Fibroblast of the conjunctiva (primary cell): ENCODE measurements around the gene SGCD.
"Not testable (repeated sequence)": the region's sequence is repeated elsewhere in the genome, so short reads cannot be mapped to it uniquely, and the experiment has no call there.

Experiments
- DNase-seq: peaks from one replicate; pipeline ENCODE4 v3.0.0-alpha.2; 2010; ENCODE audit warnings: low read depth

Gene SGCD

GRCh38 chr5:156640691-156641241 lies 313.8 kb downstream of the SGCD start:
- no peak for DNase-seq

GRCh38 chr5:156641686-156642085 lies 314.7 kb downstream of the SGCD start:
- no peak for DNase-seq

- DNase-seq = no peak
These were observed 320.1 kb downstream of the SGCD start for GRCh38 chr5:156647034-156647451.

DNA sequence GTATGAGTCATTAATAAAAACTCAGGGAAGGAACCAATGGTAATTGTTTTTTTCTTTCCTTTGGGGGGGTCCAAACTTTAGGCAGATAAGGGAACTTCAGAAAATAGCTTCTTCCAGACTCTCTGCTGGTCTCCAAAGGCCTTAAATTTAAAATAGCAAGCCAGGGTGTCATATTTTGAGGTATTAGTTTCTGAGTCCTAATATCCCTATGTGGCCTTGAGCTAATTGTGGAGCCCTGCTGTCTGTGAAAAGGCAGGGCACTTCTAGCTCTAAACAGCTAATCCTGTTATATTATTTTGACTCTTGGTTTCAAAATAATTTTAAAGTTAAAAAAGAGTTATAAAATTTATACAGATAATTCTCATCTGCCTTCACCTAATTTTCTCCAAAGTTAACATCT lies 327.5 kb downstream of the SGCD start:
- no peak for DNase-seq

DNA sequence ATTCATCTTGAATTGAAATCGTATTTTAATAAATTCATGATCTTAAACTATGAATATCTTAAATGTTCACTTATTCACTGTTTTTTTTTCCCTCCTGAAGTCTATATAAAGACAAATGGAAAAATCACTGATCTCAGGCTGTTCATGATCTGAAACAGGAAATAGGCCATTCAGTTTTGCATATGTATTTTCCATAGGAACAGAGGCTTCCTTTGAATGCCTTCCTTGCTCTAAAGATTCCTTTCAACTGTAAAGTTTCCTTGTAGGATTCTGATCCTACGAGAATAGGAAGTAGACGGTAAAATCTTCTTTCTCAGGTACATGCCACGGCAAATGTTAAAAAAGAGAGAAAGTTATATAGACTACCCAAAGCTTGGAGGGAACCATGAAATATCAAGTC lies 328.8 kb downstream of the SGCD start:
- DNase-seq = no peak

GRCh38 chr5:156664832-156665231 lies 337.9 kb downstream of the SGCD start:
- DNase-seq = not testable (repeated sequence)

DNA sequence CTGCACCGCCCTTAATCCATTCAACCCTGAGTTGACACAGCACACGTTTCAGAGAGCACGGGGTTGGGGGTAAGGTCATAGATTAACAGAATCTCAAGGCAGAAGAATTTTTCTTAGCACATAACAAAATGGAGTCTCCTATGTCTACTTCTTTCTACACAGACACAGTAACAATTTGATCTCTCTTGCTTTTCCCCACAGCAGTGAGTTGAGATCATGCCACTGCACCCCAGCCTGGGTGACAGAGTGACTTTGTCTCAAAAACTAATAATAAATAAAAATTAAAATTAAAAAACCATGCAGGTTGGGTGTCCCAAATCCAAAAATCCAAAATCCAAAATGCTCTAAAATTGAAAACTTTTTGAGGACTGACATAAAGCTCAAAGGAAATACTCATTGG lies 339.7 kb downstream of the SGCD start:
- DNase-seq = not testable (repeated sequence)

- no peak for DNase-seq
These were observed 340.7 kb downstream of the SGCD start for GRCh38 chr5:156667616-156668015.

DNA sequence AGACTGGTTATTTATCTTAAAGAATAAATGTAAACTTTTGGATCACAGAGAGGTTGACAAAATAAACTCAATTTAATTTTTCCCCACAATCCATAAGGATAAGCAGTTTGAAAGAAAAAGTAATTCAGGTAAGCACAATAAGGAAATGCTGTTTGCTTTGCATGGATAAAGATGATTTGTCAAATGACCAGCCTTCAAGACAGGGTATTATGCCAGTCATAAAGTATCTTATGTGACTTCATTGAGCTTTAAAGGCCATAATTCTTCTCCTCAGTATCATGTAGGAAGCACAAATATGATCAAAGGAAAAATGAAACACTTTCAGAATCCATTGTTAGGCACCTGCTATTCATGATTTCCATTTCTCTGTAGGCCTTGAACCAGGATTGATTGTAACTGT lies 342.5 kb downstream of the SGCD start:
- no peak for DNase-seq

DNA sequence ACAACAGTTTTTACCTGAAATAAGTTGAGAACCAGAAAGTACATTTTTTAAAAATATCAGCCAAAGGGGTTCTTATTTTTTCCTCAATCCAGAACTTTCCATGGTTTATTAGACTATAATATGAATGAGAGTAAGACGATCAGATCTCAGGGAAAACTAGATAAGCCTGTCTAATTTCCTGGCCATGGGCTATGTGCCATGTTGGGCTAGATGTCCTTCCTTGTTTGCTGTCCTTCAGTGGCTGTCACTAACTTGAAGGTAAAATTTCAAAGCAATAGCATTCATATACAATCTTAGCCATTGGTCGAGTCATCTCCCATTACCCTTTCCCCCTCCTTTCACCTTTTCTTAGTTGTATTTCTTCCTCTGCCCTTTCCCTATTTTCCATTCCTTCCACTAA lies 343.7 kb downstream of the SGCD start:
- DNase-seq = no peak

DNA sequence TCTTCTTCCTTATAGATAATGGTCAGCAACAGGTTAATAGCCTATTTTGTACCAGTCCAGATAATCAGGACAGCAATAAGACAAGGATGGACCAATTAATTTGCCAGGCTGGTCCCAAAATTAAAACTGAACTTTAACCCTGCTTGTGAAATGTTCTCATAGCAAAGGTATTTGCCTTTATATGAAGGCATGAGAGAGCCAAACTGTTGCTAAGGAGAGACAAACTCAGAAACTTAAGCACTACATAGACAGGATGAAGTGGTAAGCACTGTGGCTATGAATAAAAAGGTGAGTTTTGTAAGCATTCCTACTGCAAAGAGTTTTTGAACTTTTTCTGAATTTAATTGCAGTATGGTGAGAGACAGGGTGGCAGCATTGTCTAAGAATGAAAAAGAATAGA lies 348.4 kb downstream of the SGCD start:
- no peak for DNase-seq

GRCh38 chr5:156677963-156678362 lies 351.0 kb downstream of the SGCD start:
- DNase-seq = no peak

DNA sequence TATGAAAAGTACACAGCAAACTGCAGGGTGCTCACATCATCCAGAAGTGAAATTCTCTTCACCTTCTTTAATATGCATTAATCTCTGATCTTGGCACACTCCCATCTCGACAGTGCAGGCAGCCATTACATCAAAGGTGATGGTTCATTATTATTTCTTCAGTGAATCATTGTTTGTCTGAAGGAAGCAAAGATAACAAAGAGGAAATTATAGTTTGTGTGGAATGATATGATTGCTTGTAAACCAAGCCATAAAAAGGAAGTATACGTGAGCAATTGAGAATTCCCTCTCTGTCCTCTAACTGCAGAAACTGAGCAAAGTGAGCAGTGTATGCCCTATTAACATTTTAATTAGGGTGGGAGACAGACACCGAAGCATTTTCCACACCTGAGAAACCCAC lies 351.5 kb downstream of the SGCD start:
- no peak for DNase-seq

DNA sequence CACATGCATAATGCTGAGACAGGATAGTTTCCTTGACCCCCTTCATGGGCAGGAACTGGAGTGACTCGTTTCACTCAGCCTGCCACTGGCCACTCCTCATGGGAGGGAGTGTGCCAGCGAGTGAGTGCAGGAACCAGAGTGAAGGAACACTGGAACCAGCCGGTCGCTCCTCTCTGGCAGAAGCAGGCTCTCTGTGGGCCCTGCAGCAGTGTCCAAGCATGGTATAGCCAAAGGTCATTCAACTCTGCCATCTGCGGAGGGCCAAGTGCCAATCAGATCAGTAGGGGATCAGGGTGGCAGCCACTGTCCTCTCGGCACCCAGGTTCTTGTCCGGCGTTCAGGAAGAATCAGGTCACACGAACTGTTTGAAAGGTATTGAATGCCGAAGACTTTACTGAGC lies 353.9 kb downstream of the SGCD start:
- DNase-seq = no peak

DNA sequence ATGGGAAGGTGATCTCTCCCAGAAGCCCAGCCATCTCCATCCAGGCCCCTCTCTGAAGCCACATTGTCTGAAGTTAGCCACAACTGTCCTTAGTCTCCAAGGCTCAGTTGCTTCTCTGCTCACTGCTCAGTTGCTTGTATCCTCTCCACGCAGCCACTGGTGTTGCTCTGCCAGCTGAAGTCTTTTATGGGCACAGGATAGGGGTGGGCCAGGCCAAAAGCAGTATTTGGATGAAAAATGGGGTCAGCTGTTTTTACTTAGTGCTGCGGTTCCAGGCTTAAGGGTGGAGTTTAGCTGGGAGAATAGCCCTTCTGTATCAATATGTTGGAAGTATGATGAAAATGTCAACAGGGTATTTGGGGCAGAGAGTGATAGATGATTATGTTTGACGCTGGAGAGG lies 354.3 kb downstream of the SGCD start:
- DNase-seq = no peak

- no peak for DNase-seq
These were observed 356.0 kb downstream of the SGCD start for GRCh38 chr5:156682971-156683370.

- no peak for DNase-seq
These were observed 356.5 kb downstream of the SGCD start for GRCh38 chr5:156683509-156683908.

GRCh38 chr5:156684216-156684615 lies 357.3 kb downstream of the SGCD start:
- DNase-seq = no peak

DNA sequence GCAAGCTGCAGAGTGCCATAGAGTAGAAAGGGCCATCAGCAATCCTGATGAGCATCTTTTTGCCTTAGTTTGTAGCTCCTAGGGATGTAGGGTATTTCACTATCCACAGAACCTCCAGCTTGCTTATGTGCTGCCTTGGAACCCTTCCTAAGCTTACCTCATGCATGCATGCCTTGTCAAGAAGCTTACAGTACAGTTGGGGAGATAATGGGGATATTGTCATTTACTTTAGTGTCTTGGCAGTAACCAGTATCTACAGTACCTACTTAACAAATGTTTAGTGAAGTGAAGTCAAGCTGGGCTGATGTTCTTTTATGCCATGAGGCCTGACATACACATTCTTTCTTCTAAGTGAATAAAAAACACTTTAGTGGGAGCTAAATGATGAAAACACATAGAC lies 358.5 kb downstream of the SGCD start:
- no peak for DNase-seq

GRCh38 chr5:156686380-156686779 lies 359.4 kb downstream of the SGCD start:
- DNase-seq = no peak

- DNase-seq = no peak
These were observed 359.8 kb downstream of the SGCD start for GRCh38 chr5:156686796-156687195.

- DNase-seq = no peak
These were observed 360.6 kb downstream of the SGCD start for GRCh38 chr5:156687514-156687913.

- no peak for DNase-seq
These were observed 364.6 kb downstream of the SGCD start for GRCh38 chr5:156691572-156691971.

- no peak for DNase-seq
These were observed 366.1 kb downstream of the SGCD start for GRCh38 chr5:156693113-156693512.

- DNase-seq = no peak
These were observed 367.6 kb downstream of the SGCD start for GRCh38 chr5:156694598-156694997.
